Neural crest cell (in vitro differentiated cells): ENCODE results near the gene GPR75. TPM values are rescaled to one million over a fixed set of nuclear protein-coding genes. Genes with fewer than 3 reads are reported as not detected.
"Not testable (repeated sequence)": the region's sequence is repeated elsewhere in the genome, so short reads cannot be mapped to it uniquely, and the experiment has no call there.

Experiments used
- DNase-seq: peaks from one replicate; pipeline ENCODE4 v3.0.0; 2021; ENCODE audit warnings: low read depth, mixed read lengths, low spot score
- H3K27ac Mint-ChIP-seq: one replicate; pipeline ENCODE4 v1.8.0; 2021; ENCODE audit warnings: mild to moderate bottlenecking, mixed read lengths; ENCODE audit not compliant: unreplicated experiment
- H3K27me3 Mint-ChIP-seq: 2 replicates; pipeline ENCODE4 v1.8.0; 2021; ENCODE audit warnings: low read depth, mild to moderate bottlenecking, mixed read lengths
- H3K36me3 Mint-ChIP-seq: 2 replicates; pipeline ENCODE4 v1.8.0; 2021; ENCODE audit warnings: low read depth, mild to moderate bottlenecking, mixed read lengths
- H3K4me1 Mint-ChIP-seq: 2 replicates; pipeline ENCODE4 v1.8.0; 2021; ENCODE audit warnings: mixed read lengths
- H3K4me3 Mint-ChIP-seq: one replicate; pipeline ENCODE4 v1.8.0; 2021; ENCODE audit warnings: mild to moderate bottlenecking, mixed read lengths
- H3K9me3 Mint-ChIP-seq: 2 replicates; pipeline ENCODE4 v1.8.0; 2021; ENCODE audit warnings: mixed read lengths
- total RNA-seq: library from RNA; stranded (reverse); gene quantifications from 2 replicates; pipeline ENCODE4 v1.2.1, GENCODE V29; 2021
- TF ChIP-seq, protein P1 (sequence below): fragments of 200-600 bp; sonication (generic); conservative IDR thresholded peaks from 2 replicates; pipeline ENCODE4 v1.5.0; 2021; ENCODE audit warnings: antibody characterized with exemption, mild to moderate bottlenecking

GPR75 gene
- total RNA-seq, 1 donor from 2014 or later = 4.7 TPM

- TF ChIP-seq, protein P1, sequence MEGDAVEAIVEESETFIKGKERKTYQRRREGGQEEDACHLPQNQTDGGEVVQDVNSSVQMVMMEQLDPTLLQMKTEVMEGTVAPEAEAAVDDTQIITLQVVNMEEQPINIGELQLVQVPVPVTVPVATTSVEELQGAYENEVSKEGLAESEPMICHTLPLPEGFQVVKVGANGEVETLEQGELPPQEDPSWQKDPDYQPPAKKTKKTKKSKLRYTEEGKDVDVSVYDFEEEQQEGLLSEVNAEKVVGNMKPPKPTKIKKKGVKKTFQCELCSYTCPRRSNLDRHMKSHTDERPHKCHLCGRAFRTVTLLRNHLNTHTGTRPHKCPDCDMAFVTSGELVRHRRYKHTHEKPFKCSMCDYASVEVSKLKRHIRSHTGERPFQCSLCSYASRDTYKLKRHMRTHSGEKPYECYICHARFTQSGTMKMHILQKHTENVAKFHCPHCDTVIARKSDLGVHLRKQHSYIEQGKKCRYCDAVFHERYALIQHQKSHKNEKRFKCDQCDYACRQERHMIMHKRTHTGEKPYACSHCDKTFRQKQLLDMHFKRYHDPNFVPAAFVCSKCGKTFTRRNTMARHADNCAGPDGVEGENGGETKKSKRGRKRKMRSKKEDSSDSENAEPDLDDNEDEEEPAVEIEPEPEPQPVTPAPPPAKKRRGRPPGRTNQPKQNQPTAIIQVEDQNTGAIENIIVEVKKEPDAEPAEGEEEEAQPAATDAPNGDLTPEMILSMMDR = no peak
- Mint-ChIP-seq H3K36me3 (peaks cover 6% of the 10 kb centered on the region), H3K4me1 (no peaks in the 10 kb centered on the region), H3K4me3 (no peak overlapping the region), H3K9me3 (peaks cover 6% of the 10 kb centered on the region), H3K27ac (no peak overlapping the region), H3K27me3 (no peaks in the 10 kb centered on the region)
- no peak for DNase-seq
Observed at GRCh38 chr2:53840580-53840979, 19.2 kb downstream of the GPR75 start.

- H3K27ac Mint-ChIP-seq, H3K27me3 Mint-ChIP-seq, DNase-seq, H3K9me3 Mint-ChIP-seq, H3K4me3 Mint-ChIP-seq: not testable (repeated sequence)
- H3K36me3 Mint-ChIP-seq = peaks cover 12% of the 10 kb centered on the region
- peaks cover 24% of the 10 kb centered on the region for H3K4me1 Mint-ChIP-seq
Observed at GRCh38 chr2:53829980-53830290, 29.8 kb downstream of the GPR75 start.

DNA sequence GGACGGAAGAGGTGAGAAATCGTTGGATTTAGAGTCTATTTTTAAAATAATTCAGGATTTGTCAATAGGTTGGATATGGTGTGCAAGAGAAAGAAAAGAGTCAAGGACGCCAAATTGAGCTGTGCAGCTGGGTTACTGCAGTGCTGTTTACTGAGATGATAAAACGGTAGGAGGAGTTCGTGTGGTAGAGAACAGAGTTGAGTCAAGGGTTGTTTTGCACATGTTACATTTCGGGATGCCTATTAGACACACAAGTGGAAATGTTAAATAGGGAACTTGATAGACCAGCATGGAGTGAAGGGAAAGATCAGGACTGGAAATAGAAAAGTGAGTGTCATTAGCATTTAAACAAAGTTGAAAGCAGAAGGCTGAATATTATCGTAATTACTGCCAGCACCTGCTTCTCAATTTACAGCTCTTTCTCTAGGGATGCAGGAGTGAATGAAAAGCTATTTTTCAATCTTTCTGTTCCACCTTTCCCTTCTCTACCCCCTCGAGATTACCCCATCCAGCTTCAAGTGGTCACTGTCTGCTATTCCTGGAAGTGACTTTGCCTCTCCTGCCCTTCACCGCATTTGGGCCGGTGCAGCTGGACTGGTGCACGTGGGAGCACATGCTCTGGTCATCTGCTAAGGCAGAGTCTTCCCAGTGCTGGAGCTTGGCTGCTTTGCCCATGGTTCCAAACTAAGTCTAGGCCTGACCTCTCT is 30.3 kb downstream of the GPR75 start:
- Mint-ChIP-seq H3K9me3 (no peaks in the 10 kb centered on the region), H3K27me3 (no peaks in the 10 kb centered on the region), H3K4me3 (no peak overlapping the region)

GRCh38 chr2:53828331-53828730 is 31.4 kb downstream of the GPR75 start:
- Mint-ChIP-seq H3K4me1 (peaks cover 24% of the 10 kb centered on the region), H3K9me3 (no peaks in the 10 kb centered on the region), H3K27ac (no peak overlapping the region), H3K4me3 (no peak overlapping the region), H3K36me3 (no peaks in the 10 kb centered on the region), H3K27me3 (no peaks in the 10 kb centered on the region)
- TF ChIP-seq, protein P1 = no peak
- no peak for DNase-seq

More for the DNA sequence above, 30.3 kb downstream of the GPR75 start:
- peaks cover 8% of the 10 kb centered on the region for H3K36me3 Mint-ChIP-seq
- H3K27ac Mint-ChIP-seq = no peak overlapping the region
- peaks cover 24% of the 10 kb centered on the region for H3K4me1 Mint-ChIP-seq
- DNase-seq = no peak
- TF ChIP-seq, protein P1 = no peak

GRCh38 chr2:53827398-53828175 is 32.2 kb downstream of the GPR75 start:
- TF ChIP-seq, protein P1 = no peak
- Mint-ChIP-seq H3K9me3 (no peaks in the 10 kb centered on the region), H3K4me1 (peaks cover 24% of the 10 kb centered on the region), H3K27ac (peak overlapping the region; percentile 53), H3K4me3 (no peak overlapping the region), H3K27me3 (no peaks in the 10 kb centered on the region), H3K36me3 (no peaks in the 10 kb centered on the region)
- DNase-seq = no peak
